IMR-90 (cell line): ENCODE results near the gene MGAT5. TPM values are rescaled to one million over a fixed set of nuclear protein-coding genes. Genes with fewer than 3 reads are reported as not detected.

Experiments
- ATAC-seq: fragments of 200-7000 bp; cut with Tn5 transposase; 2 replicates; pipeline ENCODE4 v1.9.1; 2020; ENCODE audit warnings: low read depth, mild to moderate bottlenecking, moderate library complexity
- BruUV-seq: library from RNA; stranded (reverse); fragments of 400-500 nt; replicated peaks from 2 replicates; lab custom pipeline; 2021; lab: Mats Ljungman, UMichigan
- CTCF ChIA-PET: fragments of 300-600 bp; formaldehyde crosslinking; extraction: SDS; loops from one replicate; lab custom pipeline; 2021; ENCODE audit warnings: antibody characterized with exemption; lab: Yijun Ruan, JAX
- POLR2A ChIA-PET: fragments of 300-600 bp; sonication (Branson Sonifier 250); formaldehyde crosslinking; loops from one replicate; lab custom pipeline; 2022; ENCODE audit warnings: antibody characterized with exemption; ENCODE audit not compliant: unreplicated experiment; lab: Charles Lee
- DNase-seq: peaks from one replicate; pipeline ENCODE4 v3.0.0; 2013
- H2AFZ ChIP-seq: replicated peaks from 2 replicates; pipeline ENCODE3; 2013; ENCODE audit warnings: low read length, mild to moderate bottlenecking; ENCODE audit not compliant: poor library complexity
- H2AK5ac ChIP-seq: 2 replicates; pipeline ENCODE4 v1.6.1; 2013; ENCODE audit warnings: low read depth, low read length, inconsistent platforms
- H2AK9ac ChIP-seq: replicated peaks from 2 replicates; pipeline ENCODE3; 2013; ENCODE audit warnings: mild to moderate bottlenecking, low read depth, low read length, moderate library complexity; ENCODE audit not compliant: poor library complexity
- H2BK120ac ChIP-seq: 2 replicates; pipeline ENCODE4 v1.6.1; 2013; ENCODE audit warnings: low read depth, low read length, inconsistent platforms
- H2BK15ac ChIP-seq: 3 replicates; pipeline ENCODE4 v1.6.1; 2013; ENCODE audit warnings: low read depth, low read length, inconsistent platforms
- H2BK20ac ChIP-seq: 2 replicates; pipeline ENCODE4 v1.6.1; 2013; ENCODE audit warnings: low read depth, mild to moderate bottlenecking, inconsistent platforms, low read length, moderate library complexity
- H2BK5ac ChIP-seq: 2 replicates; pipeline ENCODE4 v1.6.1; 2013; ENCODE audit warnings: mild to moderate bottlenecking, low read depth, low read length, inconsistent platforms; ENCODE audit not compliant: poor library complexity, severe bottlenecking
- H3K14ac ChIP-seq: replicated peaks from 2 replicates; pipeline ENCODE4 v1.6.1; 2013; ENCODE audit warnings: low read depth, low read length, inconsistent platforms
- H3K18ac ChIP-seq: 2 replicates; pipeline ENCODE4 v1.6.1; 2013; ENCODE audit warnings: low read depth, low read length, control low read depth
- H3K23ac ChIP-seq: 2 replicates; pipeline ENCODE4 v1.6.1; 2013; ENCODE audit warnings: low read depth, low read length, inconsistent platforms
- H3K27ac ChIP-seq: 2 replicates; pipeline ENCODE4 v1.5.1; 2013; ENCODE audit warnings: mild to moderate bottlenecking, control low read depth, low read length; ENCODE audit not compliant: insufficient read depth
- H3K27me3 ChIP-seq: 2 replicates; pipeline ENCODE4 v1.6.1; 2013; ENCODE audit warnings: low read length; ENCODE audit not compliant: control insufficient read depth, insufficient read depth
- H3K36me3 ChIP-seq: 2 replicates; pipeline ENCODE4 v1.6.1; 2013; ENCODE audit warnings: low read length, mixed read lengths; ENCODE audit not compliant: control insufficient read depth, insufficient read depth
- H3K4ac ChIP-seq: 2 replicates; pipeline ENCODE4 v1.6.1; 2013; ENCODE audit warnings: low read depth, low read length, inconsistent platforms
- H3K4me1 ChIP-seq: 2 replicates; pipeline ENCODE4 v1.6.1; 2013; ENCODE audit warnings: low read length, mixed read lengths; ENCODE audit not compliant: control insufficient read depth, insufficient read depth
- H3K4me2 ChIP-seq: 2 replicates; pipeline ENCODE4 v1.6.1; 2013; ENCODE audit warnings: low read depth, mild to moderate bottlenecking, control low read depth, low read length, moderate library complexity
- H3K4me3 ChIP-seq: 2 replicates; pipeline ENCODE4 v1.5.1; 2013; ENCODE audit warnings: low read depth, mild to moderate bottlenecking, control low read depth, low read length, moderate library complexity; ENCODE audit not compliant: insufficient read depth
- H3K56ac ChIP-seq: 2 replicates; pipeline ENCODE4 v1.6.1; 2013; ENCODE audit warnings: low read length, inconsistent platforms; ENCODE audit not compliant: insufficient read depth; ENCODE audit errors: extremely low read depth
- H3K79me1 ChIP-seq, 2 experiments: 2 replicates each; pipeline ENCODE4 v1.6.1; 2013; ENCODE audit warnings: low read length in 2 of 2, inconsistent platforms in 1 of 2, low read depth in 1 of 2
- H3K9ac ChIP-seq: 2 replicates; pipeline ENCODE4 v1.6.1; 2013; ENCODE audit warnings: low read depth, low read length, control low read depth
- H3K9me1 ChIP-seq: 2 replicates; pipeline ENCODE4 v1.6.1; 2013; ENCODE audit warnings: low read length, inconsistent platforms; ENCODE audit not compliant: insufficient read depth
- H3K9me3 ChIP-seq: 2 replicates; pipeline ENCODE4 v1.6.1; 2013; ENCODE audit warnings: low read length; ENCODE audit not compliant: control insufficient read depth, insufficient read depth
- H4K20me1 ChIP-seq: 2 replicates; pipeline ENCODE4 v1.6.1; 2013; ENCODE audit warnings: low read length, inconsistent platforms; ENCODE audit not compliant: insufficient read depth
- H4K5ac ChIP-seq: 2 replicates; pipeline ENCODE4 v1.6.1; 2013; ENCODE audit warnings: mild to moderate bottlenecking, low read depth, low read length, control low read depth
- H4K8ac ChIP-seq, 2 experiments: 2 replicates each; pipeline ENCODE4 v1.6.1; 2013; ENCODE audit warnings: low read depth in 2 of 2, low read length in 2 of 2, control low read depth in 1 of 2, inconsistent platforms in 1 of 2
- H4K91ac ChIP-seq: 2 replicates; pipeline ENCODE4 v1.6.1; 2013; ENCODE audit warnings: low read depth, low read length, inconsistent platforms; ENCODE audit not compliant: insufficient read depth
- SMC3 ChIP-seq: fragments of 150-350 bp; IDR thresholded peaks from 2 replicates; pipeline ENCODE4 v1.6.1; 2016; ENCODE audit warnings: low read depth, mild to moderate bottlenecking, antibody characterized with exemption, low read length, moderate library complexity
- WGBS, 2 experiments: methylation state at CpG; one replicate each; pipeline versions ENCODE4 v1.1.5 to v1.1.7; 2013; ENCODE audit warnings: missing lambda C conversion rate in 2 of 2; ENCODE audit not compliant: insufficient read length in 1 of 2; ENCODE audit errors: extremely low coverage in 2 of 2; 5-methylcytosine and 5-hydroxymethylcytosine counted together
- dilution Hi-C: fragments of 300-500 bp; cut with HindIII; formaldehyde crosslinking; loops from one replicate; pipeline ENCODE4 v1.14.3; 2018; ENCODE audit warnings: low sequenced_read_pairs; ENCODE audit not compliant: unreplicated experiment
- in situ Hi-C: fragments of 300-500 bp; cut with MboI; formaldehyde crosslinking; loops from 3 replicates; pipeline ENCODE4 v1.14.3; 2019; ENCODE audit warnings: low sequenced_read_pairs, inconsistent platforms, mixed read lengths
- intact Hi-C: fragments of 100-400 bp; cut with micrococcal nuclease; formaldehyde crosslinking; loops from 2 replicates; pipeline ENCODE4 v1.10.0; 2022
- polyA plus RNA-seq, 3 experiments: library from polyadenylated mRNA; depleted of rRNA; stranded (reverse); fragments of >200 nt; gene quantifications; 2 replicates each; pipeline ENCODE4 v1.2.3, GENCODE V29; 2012; ENCODE audit warnings: low replicate concordance in 1 of 3
- total RNA-seq: library from RNA; depleted of rRNA; stranded (reverse); fragments of >200 nt; gene quantifications from 2 replicates; pipeline ENCODE4 v1.2.3, GENCODE V29; 2012

MGAT5 gene
- total and polyA plus RNA-seq, 2 of the 4 experiments (the other 2 are of a cell fraction) = 22.9 to 59.9 TPM

GRCh38 chr2:134447669-134448068 lies 193.8 kb downstream of the MGAT5 start:
- in situ Hi-C loops = no loop called here
- TF ChIP-seq SMC3 = no peak

More at GRCh38 chr2:134447669-134448068, 193.8 kb downstream of the MGAT5 start:
- H4K5ac ChIP-seq = no peak overlapping the region
- H3K9ac ChIP-seq = no peak overlapping the region
- H3K79me1 ChIP-seq = peaks cover 3 to 13% of the 10 kb centered on the region in 2 experiments; a peak in 2 of 4 replicates
- ChIA-PET POLR2A (no interaction called here), CTCF (no interaction called here)
- no peak for ATAC-seq
- H3K4me2 ChIP-seq = no peak overlapping the region
- intact Hi-C loops = no loop called here
- H2BK5ac ChIP-seq = no peak overlapping the region
- no peak overlapping the region for H2AK5ac ChIP-seq
- H2BK120ac ChIP-seq = no peak overlapping the region
- H3K9me1 ChIP-seq = no peaks in the 10 kb centered on the region; the same call in 1 of the 2 replicates
- H3K56ac ChIP-seq = no peak overlapping the region
- H3K4ac ChIP-seq = no peak overlapping the region
- no peak overlapping the region for H4K8ac ChIP-seq
- H3K9me3 ChIP-seq = no peaks in the 10 kb centered on the region
- peaks cover 10% of the 10 kb centered on the region; the same call in 1 of the 2 replicates for H3K4me1 ChIP-seq
- no peak overlapping the region for H2BK15ac ChIP-seq
- dilution Hi-C loops = no loop called here
- no peak overlapping the region for H3K23ac ChIP-seq
- no peak overlapping the region for H2BK20ac ChIP-seq
- no peak overlapping the region for H3K27ac ChIP-seq
- no peak overlapping the region for H3K14ac ChIP-seq
- no peak overlapping the region for H3K4me3 ChIP-seq
- H4K20me1 ChIP-seq = no peaks in the 10 kb centered on the region
- no peak overlapping the region for H4K91ac ChIP-seq
- no peak overlapping the region for H2AFZ ChIP-seq
- WGBS, 2 experiments = no CpG with 5 or more reads among the region's 4 CpGs
- DNase-seq = no peak
- H2AK9ac ChIP-seq = no peak overlapping the region
- no peak overlapping the region for H3K18ac ChIP-seq
- peaks cover 56% of the 10 kb centered on the region for H3K36me3 ChIP-seq
- BruUV-seq = no TSS peak
- no peaks in the 10 kb centered on the region for H3K27me3 ChIP-seq
